Osteocyte (in vitro differentiated cells): ENCODE results near the gene SLC2A14. TPM values are rescaled to one million over a fixed set of nuclear protein-coding genes. Genes with fewer than 3 reads are reported as not detected.
"Not testable (repeated sequence)": the region's sequence is repeated elsewhere in the genome, so short reads cannot be mapped to it uniquely, and the experiment has no call there.

ENCODE experiments used
- DNase-seq: peaks from one replicate; pipeline ENCODE4 v3.0.0; 2021; ENCODE audit warnings: mixed read lengths; ENCODE audit not compliant: unreplicated experiment; ENCODE audit errors: extremely low spot score
- H3K27ac Mint-ChIP-seq: one replicate; pipeline ENCODE4 v1.8.0; 2021; ENCODE audit warnings: mild to moderate bottlenecking, mixed read lengths; ENCODE audit not compliant: unreplicated experiment
- H3K27me3 Mint-ChIP-seq: one replicate; pipeline ENCODE4 v1.8.0; 2021; ENCODE audit warnings: mixed read lengths; ENCODE audit not compliant: unreplicated experiment
- H3K36me3 Mint-ChIP-seq: one replicate; pipeline ENCODE4 v1.8.0; 2021; ENCODE audit warnings: mixed read lengths; ENCODE audit not compliant: unreplicated experiment
- H3K4me1 Mint-ChIP-seq: one replicate; pipeline ENCODE4 v1.8.0; 2021; ENCODE audit warnings: mixed read lengths; ENCODE audit not compliant: unreplicated experiment
- H3K4me3 Mint-ChIP-seq: one replicate; pipeline ENCODE4 v1.8.0; 2021; ENCODE audit warnings: mild to moderate bottlenecking, moderate library complexity, mixed read lengths; ENCODE audit not compliant: unreplicated experiment
- H3K9me3 Mint-ChIP-seq: one replicate; pipeline ENCODE4 v1.8.0; 2021; ENCODE audit warnings: mixed read lengths; ENCODE audit not compliant: unreplicated experiment
- long read RNA-seq: library from polyadenylated mRNA; unstranded; transcript quantifications from one replicate; pipeline ENCODE4 v2.0.0, GENCODE V29; 2021
- total RNA-seq: library from RNA; stranded (reverse); gene quantifications from 2 replicates; pipeline ENCODE4 v1.2.1, GENCODE V29; 2021
- TF ChIP-seq, protein P1 (sequence below): fragments of 200-600 bp; sonication (generic); IDR thresholded peaks from 2 replicates; pipeline ENCODE4 v1.5.0; 2021; ENCODE audit warnings: antibody characterized with exemption, mild to moderate bottlenecking, moderate library complexity

Gene SLC2A14
- 1.9 and 2.3 TPM in 2 replicates for total RNA-seq
- long read RNA-seq = 0 reads

- no peaks in the 10 kb centered on the region for H3K9me3 Mint-ChIP-seq
- no peak for DNase-seq
Observed at GRCh38 chr12:7872566-7873319, at the start of gene SLC2A14. Gene SLC2A14 (minus strand): TSS chr12:7872915. CDS start chr12:7869880, 3,035 bp downstream.

DNA sequence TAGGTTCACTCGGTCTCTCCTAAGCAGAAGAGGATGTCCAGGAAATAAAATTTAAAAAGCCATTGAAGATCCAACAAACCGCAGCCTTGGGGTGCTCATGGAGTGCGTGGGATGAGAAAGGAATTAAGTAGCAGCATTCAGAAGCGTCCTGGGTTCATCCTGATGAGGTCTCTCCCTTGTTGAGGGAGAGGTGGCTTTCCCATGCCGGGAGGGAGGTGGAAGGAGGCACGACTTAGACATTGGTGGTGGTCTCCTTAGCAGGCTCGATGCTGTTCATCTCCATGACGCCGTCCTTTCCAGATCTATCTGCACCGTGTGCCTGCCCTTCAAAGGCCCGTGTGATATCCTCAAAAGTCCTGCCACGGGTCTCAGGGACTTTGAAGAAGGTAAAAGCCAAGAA, 48.5 kb upstream of the SLC2A14 start:
- H3K27me3 Mint-ChIP-seq, H3K27ac Mint-ChIP-seq, DNase-seq, H3K4me1 Mint-ChIP-seq, H3K9me3 Mint-ChIP-seq, H3K4me3 Mint-ChIP-seq: not testable (repeated sequence)
- peaks cover 61% of the 10 kb centered on the region for H3K36me3 Mint-ChIP-seq

More at GRCh38 chr12:7872566-7873319, at the start of gene SLC2A14:
- TF ChIP-seq, protein P1, sequence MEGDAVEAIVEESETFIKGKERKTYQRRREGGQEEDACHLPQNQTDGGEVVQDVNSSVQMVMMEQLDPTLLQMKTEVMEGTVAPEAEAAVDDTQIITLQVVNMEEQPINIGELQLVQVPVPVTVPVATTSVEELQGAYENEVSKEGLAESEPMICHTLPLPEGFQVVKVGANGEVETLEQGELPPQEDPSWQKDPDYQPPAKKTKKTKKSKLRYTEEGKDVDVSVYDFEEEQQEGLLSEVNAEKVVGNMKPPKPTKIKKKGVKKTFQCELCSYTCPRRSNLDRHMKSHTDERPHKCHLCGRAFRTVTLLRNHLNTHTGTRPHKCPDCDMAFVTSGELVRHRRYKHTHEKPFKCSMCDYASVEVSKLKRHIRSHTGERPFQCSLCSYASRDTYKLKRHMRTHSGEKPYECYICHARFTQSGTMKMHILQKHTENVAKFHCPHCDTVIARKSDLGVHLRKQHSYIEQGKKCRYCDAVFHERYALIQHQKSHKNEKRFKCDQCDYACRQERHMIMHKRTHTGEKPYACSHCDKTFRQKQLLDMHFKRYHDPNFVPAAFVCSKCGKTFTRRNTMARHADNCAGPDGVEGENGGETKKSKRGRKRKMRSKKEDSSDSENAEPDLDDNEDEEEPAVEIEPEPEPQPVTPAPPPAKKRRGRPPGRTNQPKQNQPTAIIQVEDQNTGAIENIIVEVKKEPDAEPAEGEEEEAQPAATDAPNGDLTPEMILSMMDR = no peak
- Mint-ChIP-seq H3K36me3 (no peaks in the 10 kb centered on the region), H3K27ac (no peak within 1 kb of the TSS), H3K4me1 (no peaks in the 10 kb centered on the region), H3K27me3 (no peaks in the 10 kb centered on the region), H3K4me3 (no peak within 1 kb of the TSS)

DNA sequence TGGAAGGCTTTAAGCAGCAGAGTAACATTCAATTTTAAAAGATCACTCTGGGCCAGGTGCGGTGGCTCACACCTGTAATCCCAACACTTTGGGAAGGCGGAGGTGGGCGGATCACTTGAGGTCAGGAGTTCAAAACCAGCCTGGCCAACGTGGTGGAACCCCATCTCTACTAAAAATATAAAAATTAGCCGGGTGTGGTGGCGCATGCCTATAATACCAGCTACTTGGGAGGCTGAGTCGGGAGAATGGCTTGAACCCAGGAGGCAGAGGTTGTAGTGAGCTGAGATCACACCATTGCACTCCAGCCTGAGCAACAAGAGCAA, 45.5 kb upstream of the SLC2A14 start:
- not testable (repeated sequence) for H3K27ac Mint-ChIP-seq

DNA sequence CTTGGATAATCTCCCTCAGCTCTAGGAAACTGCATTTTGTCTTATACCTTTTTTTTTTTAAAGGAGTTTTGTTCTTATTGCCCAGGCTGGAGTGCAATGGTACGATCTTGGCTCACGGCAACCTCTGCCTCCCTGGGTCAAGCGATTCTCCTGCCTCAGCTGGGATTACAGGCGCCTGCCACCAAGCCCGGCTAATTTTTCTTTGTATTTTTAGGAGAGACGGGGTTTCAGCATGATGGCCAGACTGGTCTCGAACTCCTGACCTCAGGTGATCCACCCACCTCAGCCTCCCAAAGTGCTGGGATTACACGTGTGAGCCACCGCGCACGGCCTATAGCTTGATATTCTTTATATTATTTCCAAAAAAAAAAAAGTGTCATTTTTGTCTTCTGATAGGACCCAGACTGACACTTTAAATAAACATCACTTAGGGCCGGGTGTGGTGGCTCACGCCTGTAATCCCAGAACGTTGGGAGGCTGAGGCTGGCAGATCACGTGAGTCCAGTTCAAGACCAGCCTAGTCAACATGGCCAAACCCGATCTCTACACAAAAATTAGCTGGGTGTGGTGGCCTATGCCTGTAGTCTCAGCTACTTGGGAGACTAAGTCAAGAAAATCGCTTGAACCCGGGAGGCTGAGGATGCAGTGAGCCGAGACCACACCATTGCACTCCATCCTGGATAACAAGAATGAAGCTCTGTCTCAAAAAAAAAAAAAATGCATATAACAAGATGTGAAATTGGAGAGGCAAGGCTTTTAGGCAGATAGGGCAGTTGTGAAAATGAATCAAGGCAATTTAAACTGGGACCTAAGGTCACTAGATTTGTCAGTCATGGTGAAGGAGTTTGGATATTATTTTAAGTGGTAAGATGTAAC, 44.9 kb upstream of the SLC2A14 start:
- H3K27ac Mint-ChIP-seq = no peak overlapping the region
- no peak overlapping the region for H3K4me3 Mint-ChIP-seq
- no peak for DNase-seq
- H3K27me3 Mint-ChIP-seq = no peaks in the 10 kb centered on the region
- TF ChIP-seq, protein P1 = no peak
- H3K4me1 Mint-ChIP-seq = no peaks in the 10 kb centered on the region
- H3K36me3 Mint-ChIP-seq = peaks cover 42% of the 10 kb centered on the region
- H3K9me3 Mint-ChIP-seq = no peaks in the 10 kb centered on the region

More for the DNA sequence above, 45.5 kb upstream of the SLC2A14 start:
- not testable (repeated sequence) for H3K4me1 Mint-ChIP-seq, H3K4me3 Mint-ChIP-seq, H3K27me3 Mint-ChIP-seq, DNase-seq, H3K9me3 Mint-ChIP-seq
- peaks cover 47% of the 10 kb centered on the region for H3K36me3 Mint-ChIP-seq

DNA sequence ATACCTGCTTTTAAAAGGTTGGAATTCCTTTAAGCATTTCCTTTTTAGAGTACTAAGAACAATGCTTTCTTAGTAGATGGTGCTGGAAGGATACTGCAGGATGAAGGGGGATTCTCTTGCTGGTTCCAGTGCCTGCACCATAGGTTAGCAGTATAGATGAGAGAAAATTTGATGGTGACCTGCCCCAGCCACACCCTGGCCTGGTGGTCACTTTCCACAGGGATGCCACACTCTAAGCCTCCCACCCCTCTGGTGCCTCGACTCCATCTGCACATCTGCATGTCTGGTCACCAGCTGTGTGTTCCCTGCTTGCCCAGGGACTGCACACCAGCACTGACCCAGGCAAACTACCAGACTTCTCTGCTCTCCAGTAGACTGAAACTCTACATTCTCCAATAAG, 44.2 kb upstream of the SLC2A14 start:
- H3K27ac Mint-ChIP-seq = no peak overlapping the region
- TF ChIP-seq, protein P1 = no peak

More for the DNA sequence above, 44.2 kb upstream of the SLC2A14 start:
- no peaks in the 10 kb centered on the region for H3K27me3 Mint-ChIP-seq
- DNase-seq = no peak
- peaks cover 36% of the 10 kb centered on the region for H3K36me3 Mint-ChIP-seq
- no peak overlapping the region for H3K4me3 Mint-ChIP-seq
- H3K4me1 Mint-ChIP-seq = no peaks in the 10 kb centered on the region
- no peaks in the 10 kb centered on the region for H3K9me3 Mint-ChIP-seq
